ENCODE measurements around the gene PWWP2B.

PWWP2B gene

GRCh38 chr10:132390170-132390920, 6.7 kb upstream of the PWWP2B start:
- no peak overlapping the region for H3K4me3 ChIP-seq (replicated peaks in 1 of 2; ENCODE audit: low read depth in 2 of 2, low read length in 2 of 2)
- no peak for DNase-seq (ENCODE audit: low read depth in 2 of 2)
- TF ChIP-seq, protein P1, sequence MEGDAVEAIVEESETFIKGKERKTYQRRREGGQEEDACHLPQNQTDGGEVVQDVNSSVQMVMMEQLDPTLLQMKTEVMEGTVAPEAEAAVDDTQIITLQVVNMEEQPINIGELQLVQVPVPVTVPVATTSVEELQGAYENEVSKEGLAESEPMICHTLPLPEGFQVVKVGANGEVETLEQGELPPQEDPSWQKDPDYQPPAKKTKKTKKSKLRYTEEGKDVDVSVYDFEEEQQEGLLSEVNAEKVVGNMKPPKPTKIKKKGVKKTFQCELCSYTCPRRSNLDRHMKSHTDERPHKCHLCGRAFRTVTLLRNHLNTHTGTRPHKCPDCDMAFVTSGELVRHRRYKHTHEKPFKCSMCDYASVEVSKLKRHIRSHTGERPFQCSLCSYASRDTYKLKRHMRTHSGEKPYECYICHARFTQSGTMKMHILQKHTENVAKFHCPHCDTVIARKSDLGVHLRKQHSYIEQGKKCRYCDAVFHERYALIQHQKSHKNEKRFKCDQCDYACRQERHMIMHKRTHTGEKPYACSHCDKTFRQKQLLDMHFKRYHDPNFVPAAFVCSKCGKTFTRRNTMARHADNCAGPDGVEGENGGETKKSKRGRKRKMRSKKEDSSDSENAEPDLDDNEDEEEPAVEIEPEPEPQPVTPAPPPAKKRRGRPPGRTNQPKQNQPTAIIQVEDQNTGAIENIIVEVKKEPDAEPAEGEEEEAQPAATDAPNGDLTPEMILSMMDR (IDR thresholded peaks at IDR 0.05; ENCODE audit: low read depth, low read length) = no peak

GRCh38 chr10:132390921-132391675, 5.9 kb upstream of the PWWP2B start:
- H3K4me3 ChIP-seq (replicated peaks in 1 of 2; ENCODE audit: low read depth in 2 of 2, low read length in 2 of 2) = no peak overlapping the region
- TF ChIP-seq, protein P1 (IDR thresholded peaks at IDR 0.05; ENCODE audit: low read depth, low read length) = no peak
- no peak for DNase-seq (ENCODE audit: low read depth in 2 of 2)

DNA sequence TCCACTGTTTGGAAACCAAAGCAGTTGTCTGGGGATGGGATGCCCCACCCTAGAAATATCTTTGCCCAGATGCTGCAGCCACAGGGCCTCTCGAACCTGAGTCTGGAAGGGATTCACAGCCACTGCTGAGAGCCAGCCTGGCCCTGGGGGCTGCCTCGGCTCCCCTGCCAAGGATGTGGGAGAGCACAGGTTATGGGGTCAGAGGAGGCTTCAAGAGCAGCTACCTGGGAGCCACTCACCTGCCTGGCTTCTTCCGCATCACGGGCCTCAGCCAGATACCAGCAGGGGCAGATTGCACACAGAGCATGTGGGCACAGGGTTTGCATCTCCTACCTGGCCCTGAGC, 5.4 kb upstream of the PWWP2B start:
- no peak for DNase-seq (ENCODE audit: low read depth in 2 of 2)
- TF ChIP-seq, protein P1 (IDR thresholded peaks at IDR 0.05; ENCODE audit: low read depth, low read length) = no peak

GRCh38 chr10:132392184-132392800, 4.7 kb upstream of the PWWP2B start:
- no peak for DNase-seq (ENCODE audit: low read depth in 2 of 2)
- H3K4me3 ChIP-seq (replicated peaks in 1 of 2; ENCODE audit: low read depth in 2 of 2, low read length in 2 of 2) = no peak overlapping the region
- TF ChIP-seq, protein P1 (IDR thresholded peaks at IDR 0.05; ENCODE audit: low read depth, low read length) = no peak

More for the DNA sequence above, 5.4 kb upstream of the PWWP2B start:
- H3K4me3 ChIP-seq (replicated peaks in 1 of 2; ENCODE audit: low read depth in 2 of 2, low read length in 2 of 2) = no peak overlapping the region

- DNase-seq (ENCODE audit: low read depth in 2 of 2) = peak in 1 of 2 donors; percentile 21
- TF ChIP-seq, protein P1 (IDR thresholded peaks at IDR 0.05; ENCODE audit: low read depth, low read length) = no peak
- no peak overlapping the region for H3K4me3 ChIP-seq (replicated peaks in 1 of 2; ENCODE audit: low read depth in 2 of 2, low read length in 2 of 2)
Observed at GRCh38 chr10:132392811-132393694, 3.9 kb upstream of the PWWP2B start.

- DNase-seq (ENCODE audit: low read depth in 2 of 2) = no peak
- no peak overlapping the region for H3K4me3 ChIP-seq (replicated peaks in 1 of 2; ENCODE audit: low read depth in 2 of 2, low read length in 2 of 2)
- TF ChIP-seq, protein P1 (IDR thresholded peaks at IDR 0.05; ENCODE audit: low read depth, low read length) = no peak
Observed at GRCh38 chr10:132393695-132394181, 3.3 kb upstream of the PWWP2B start.

All from cardiac fibroblast (primary cell).